Vagina (tissue), 2 donors: Measurements from ENCODE around the gene WDR19. TPM values are rescaled to one million over a fixed set of nuclear protein-coding genes. Genes with fewer than 3 reads are reported as not detected.
"Not testable (repeated sequence)": the region's sequence is repeated elsewhere in the genome, so short reads cannot be mapped to it uniquely, and the experiment has no call there.

Source experiments
- DNase-seq, 2 donors: peaks; one replicate each; pipeline ENCODE4 v3.0.0-alpha.2; 2017; ENCODE audit errors: extremely low spot score in 2 of 2
- H3K27ac ChIP-seq: fragments of 200-600 bp; sonication (generic); one replicate; pipeline ENCODE4 v1.5.1; 2019
- H3K27me3 ChIP-seq: fragments of 200-600 bp; sonication (generic); one replicate; pipeline ENCODE4 v1.5.1; 2019
- H3K36me3 ChIP-seq, 2 donors: fragments of 200-600 bp; sonication (generic); one replicate each; pipeline ENCODE4 v1.5.1; 2017 to 2019
- H3K4me1 ChIP-seq: fragments of 200-600 bp; sonication (generic); one replicate; pipeline ENCODE4 v1.5.1; 2019
- H3K4me3 ChIP-seq, 2 donors: fragments of 200-600 bp; sonication (generic); 1 replicate in 1 of 2; 2 replicates in 1 of 2; pipeline ENCODE4 v1.5.1; 2016 to 2019
- H3K9me3 ChIP-seq: fragments of 200-600 bp; sonication (generic); one replicate; pipeline ENCODE4 v1.5.1; 2019
- CTCF ChIP-seq, 3 experiments: fragments of 450-650 bp in 2 of 3; fragments of 200-600 bp in 1 of 3; sonication (generic) in 1 of 3; IDR thresholded peaks; one replicate each; pipeline ENCODE4 v1.5.1; 2017 to 2019; ENCODE audit warnings: antibody characterized with exemption in 3 of 3, mild to moderate bottlenecking in 2 of 3, moderate library complexity in 2 of 3
- POLR2A ChIP-seq, 2 donors: fragments of 450-650 bp; IDR thresholded peaks; one replicate each; pipeline ENCODE4 v1.6.1; 2017; ENCODE audit warnings: antibody characterized with exemption in 2 of 2, mild to moderate bottlenecking in 2 of 2, moderate library complexity in 2 of 2
- POLR2AphosphoS5 ChIP-seq, 2 donors: sonication (generic); formaldehyde crosslinking; IDR thresholded peaks; one replicate each; pipeline ENCODE4 v1.9.0; 2017; ENCODE audit warnings: antibody characterized with exemption in 2 of 2, mild to moderate bottlenecking in 2 of 2, low read depth in 1 of 2; ENCODE audit not compliant: insufficient read depth in 1 of 2
- intact Hi-C: fragments of 100-400 bp; cut with DNase I; formaldehyde crosslinking; loops from one replicate; pipeline ENCODE4 v1.15.1; 2023
- total RNA-seq: library from RNA; depleted of rRNA; stranded (reverse); fragments of >200 nt; gene quantifications from one replicate; pipeline ENCODE4 v1.2.3, GENCODE V29; 2016

WDR19 gene
- total RNA-seq, 1 donor from 2014 or later, result 47.1 TPM

GRCh38 chr4:39286263-39286662, 103.9 kb downstream of the WDR19 start:
- no peak overlapping the region for H3K4me3 ChIP-seq
- no peaks in the 10 kb centered on the region for H3K27me3 ChIP-seq
- no peak for DNase-seq
- intact Hi-C loops, result no loop called here
- no peaks in the 10 kb centered on the region for H3K4me1 ChIP-seq
- TF ChIP-seq POLR2AphosphoS5 (IDR thresholded peaks at IDR 0.05; ENCODE audit: insufficient read depth in 1 of 2, low read depth in 1 of 2), result no peak
- TF ChIP-seq CTCF (IDR thresholded peaks at IDR 0.05), result no peak
- H3K27ac ChIP-seq, result no peak overlapping the region
- no peaks in the 10 kb centered on the region for H3K9me3 ChIP-seq
- H3K36me3 ChIP-seq, result peaks cover 6 to 44% of the 10 kb centered on the region in 2 donors

- TF ChIP-seq POLR2A (IDR thresholded peaks at IDR 0.05), result no peak
- H3K27me3 ChIP-seq, result no peaks in the 10 kb centered on the region
- intact Hi-C loops, result no loop called here
Measured at GRCh38 chr4:39287223-39287622, 104.9 kb downstream of the WDR19 start.

GRCh38 chr4:39291686-39292085, 109.4 kb downstream of the WDR19 start:
- TF ChIP-seq CTCF (IDR thresholded peaks at IDR 0.05), result no peak
- no peak for TF ChIP-seq POLR2A (IDR thresholded peaks at IDR 0.05)
- Histone ChIP-seq H3K9me3 (no peaks in the 10 kb centered on the region), H3K36me3 (peaks cover 6 to 69% of the 10 kb centered on the region in 2 donors)

More at GRCh38 chr4:39287223-39287622, 104.9 kb downstream of the WDR19 start:
- no peak for DNase-seq
- Histone ChIP-seq H3K4me3 (no peak overlapping the region), H3K9me3 (no peaks in the 10 kb centered on the region), H3K27ac (no peak overlapping the region), H3K4me1 (no peaks in the 10 kb centered on the region), H3K36me3 (peaks cover 6 to 51% of the 10 kb centered on the region in 2 donors)

GRCh38 chr4:39292433-39292832, 110.1 kb downstream of the WDR19 start:
- H3K27ac ChIP-seq, DNase-seq, intact Hi-C loops, H3K9me3 ChIP-seq, H3K27me3 ChIP-seq, H3K4me1 ChIP-seq, H3K4me3 ChIP-seq: not testable (repeated sequence)
- H3K36me3 ChIP-seq, result peaks cover 6 to 63% of the 10 kb centered on the region in 2 donors

More at GRCh38 chr4:39291686-39292085, 109.4 kb downstream of the WDR19 start:
- no peak overlapping the region for H3K27ac ChIP-seq
- no peak overlapping the region for H3K4me3 ChIP-seq
- no peaks in the 10 kb centered on the region for H3K27me3 ChIP-seq
- DNase-seq, result no peak
- no peaks in the 10 kb centered on the region for H3K4me1 ChIP-seq
- intact Hi-C loops, result no loop called here

- H3K4me3 ChIP-seq, result no peak overlapping the region
- H3K9me3 ChIP-seq, result no peaks in the 10 kb centered on the region
- DNase-seq, result no peak
- H3K36me3 ChIP-seq, result peaks cover 0 to 54% of the 10 kb centered on the region in 2 donors
- intact Hi-C loops, result no loop called here
- no peaks in the 10 kb centered on the region for H3K4me1 ChIP-seq
- TF ChIP-seq CTCF (IDR thresholded peaks at IDR 0.05), result no peak
- TF ChIP-seq POLR2AphosphoS5 (IDR thresholded peaks at IDR 0.05; ENCODE audit: insufficient read depth in 1 of 2, low read depth in 1 of 2), result no peak
- no peak for TF ChIP-seq POLR2A (IDR thresholded peaks at IDR 0.05)
- H3K27ac ChIP-seq, result no peak overlapping the region
- no peaks in the 10 kb centered on the region for H3K27me3 ChIP-seq
Measured at GRCh38 chr4:39295784-39296183, 113.5 kb downstream of the WDR19 start.

GRCh38 chr4:39302901-39303300, 120.6 kb downstream of the WDR19 start:
- Histone ChIP-seq H3K4me3 (no peak overlapping the region), H3K27ac (no peak overlapping the region), H3K27me3 (no peaks in the 10 kb centered on the region), H3K36me3 (peaks cover 0 to 48% of the 10 kb centered on the region in 2 donors), H3K9me3 (no peaks in the 10 kb centered on the region), H3K4me1 (no peaks in the 10 kb centered on the region)
- DNase-seq, result no peak
- TF ChIP-seq CTCF (IDR thresholded peaks at IDR 0.05) (no peak), POLR2A (IDR thresholded peaks at IDR 0.05) (no peak), POLR2AphosphoS5 (IDR thresholded peaks at IDR 0.05; ENCODE audit: insufficient read depth in 1 of 2, low read depth in 1 of 2) (no peak)
- intact Hi-C loops, result no loop called here
